H1 (cell line): ENCODE data around the gene GIT1. TPM values are rescaled to one million over a fixed set of nuclear protein-coding genes. Genes with fewer than 3 reads are reported as not detected.

Experiments used
- BRCA1 ChIP-seq: IDR thresholded peaks from 2 replicates; pipeline ENCODE4 v1.6.1; 2012; ENCODE audit warnings: low read depth, low read length, improper control_type of control experiment
- EZH2 ChIP-seq: fragments of 200-600 bp; sonication (generic); IDR thresholded peaks from 2 replicates; pipeline ENCODE4 v1.7.1; 2012; ENCODE audit warnings: low read depth, mild to moderate bottlenecking, moderate library complexity, low read length, inconsistent platforms; ENCODE audit not compliant: severe bottlenecking
- FOSL1 ChIP-seq: IDR thresholded peaks from 2 replicates; pipeline ENCODE4 v1.6.1; 2011; ENCODE audit warnings: mild to moderate bottlenecking, low read depth, low read length, moderate library complexity; ENCODE audit not compliant: insufficient read depth
- HDAC6 ChIP-seq: IDR thresholded peaks from one replicate; pipeline ENCODE4 v1.7.1; 2012; ENCODE audit warnings: low read depth, mild to moderate bottlenecking, inconsistent platforms, low read length, moderate library complexity
- MAFK ChIP-seq: IDR thresholded peaks from 2 replicates; pipeline ENCODE4 v1.6.1; 2012; ENCODE audit warnings: low read depth, mild to moderate bottlenecking, improper control_type of control experiment, low read length
- POLR2AphosphoS5 ChIP-seq: IDR thresholded peaks from 2 replicates; pipeline ENCODE4 v1.6.1; 2011; ENCODE audit warnings: low read depth, low read length
- SIRT6 ChIP-seq: IDR thresholded peaks from one replicate; pipeline ENCODE4 v1.7.1; 2012; ENCODE audit warnings: low read length, inconsistent platforms
- polyA plus RNA-seq, 7 experiments: library from polyadenylated mRNA; depleted of rRNA in 3 of 7; stranded (reverse) in 5 of 7; unstranded in 2 of 7; fragments of >200 nt in 5 of 7; fragments of 200-250 nt in 2 of 7; gene quantifications; 1 replicate in 5 of 7; 2 replicates in 1 of 7; 4 replicates in 1 of 7; pipeline versions ENCODE4 v1.2.1 to v1.2.3, GENCODE V29; 2011 to 2013; ENCODE audit warnings: missing spikeins in 2 of 7, mixed read lengths in 2 of 7
- total RNA-seq: library from RNA; stranded (reverse); fragmentation: NEBNext Ultra II Directional; extraction: Animal tissue kit (Norgen Biotek cat#: 25700); gene quantifications from 2 replicates; pipeline ENCODE4 v1.2.1, GENCODE V29; 2021
- TF ChIP-seq, protein P1 (sequence below): fragments of 300-600 bp; sonication (generic); IDR thresholded peaks from 2 replicates; pipeline ENCODE4 v1.7.1; 2012; ENCODE audit warnings: low read length, moderate library complexity, mild to moderate bottlenecking, inconsistent platforms; ENCODE audit not compliant: insufficient replicate concordance
- TF ChIP-seq, protein P2 (sequence below): IDR thresholded peaks from 2 replicates; pipeline ENCODE4 v1.6.1; 2011; ENCODE audit warnings: low read length, improper control_type of control experiment

The GIT1 gene
- total and polyA plus RNA-seq, 2 of the 8 experiments (the other 6 are each of a cell fraction or from before 2014, with no cell fraction given), result 62.4 to 63.0 TPM

DNA sequence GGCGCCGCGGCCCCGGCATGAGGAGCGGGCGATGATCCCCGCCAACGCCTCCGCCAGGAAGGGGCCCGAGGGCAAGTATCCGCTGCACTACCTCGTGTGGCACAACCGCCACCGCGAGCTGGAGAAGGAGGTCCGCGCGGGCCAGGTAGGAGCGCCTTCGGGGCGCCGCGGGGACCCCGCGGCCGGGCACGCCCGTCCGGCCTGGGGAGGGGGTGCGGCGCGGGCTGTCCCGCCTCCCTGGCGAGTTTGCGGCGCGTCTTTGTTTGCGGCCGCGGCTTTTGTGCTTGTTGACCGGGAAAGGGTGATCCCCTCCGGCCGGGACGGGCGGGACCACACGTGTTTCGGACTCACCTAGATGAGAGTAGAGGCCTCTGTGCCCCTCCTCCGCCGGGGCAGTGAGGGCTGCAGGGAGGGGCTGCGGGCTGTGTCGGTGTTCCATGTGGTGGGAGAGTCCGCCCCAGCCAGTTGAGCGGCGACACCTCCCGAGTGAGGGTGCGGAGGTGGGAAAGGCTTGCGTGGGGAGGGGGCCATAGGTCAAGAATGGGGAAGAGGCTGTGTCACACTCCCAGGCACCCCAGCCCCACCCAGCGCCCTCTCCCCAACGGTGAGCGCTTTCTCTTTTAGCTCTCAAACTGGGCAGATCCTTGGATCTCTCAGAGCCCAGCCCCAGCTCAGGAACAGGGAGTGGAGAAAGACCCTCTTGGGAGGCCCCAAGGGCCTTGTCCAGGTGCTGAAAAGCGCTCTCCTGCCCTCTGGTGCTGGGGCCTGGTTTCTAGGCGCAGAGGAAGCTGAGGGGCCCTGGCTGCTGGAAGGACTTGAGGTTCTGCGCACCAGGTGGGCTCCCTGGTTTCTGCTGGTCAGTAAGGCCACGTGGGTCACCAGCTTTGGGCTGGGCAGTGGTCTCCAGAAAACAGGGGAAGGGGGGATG is 4.4 kb upstream of the GIT1 start (continued):
- TF ChIP-seq, protein P1, sequence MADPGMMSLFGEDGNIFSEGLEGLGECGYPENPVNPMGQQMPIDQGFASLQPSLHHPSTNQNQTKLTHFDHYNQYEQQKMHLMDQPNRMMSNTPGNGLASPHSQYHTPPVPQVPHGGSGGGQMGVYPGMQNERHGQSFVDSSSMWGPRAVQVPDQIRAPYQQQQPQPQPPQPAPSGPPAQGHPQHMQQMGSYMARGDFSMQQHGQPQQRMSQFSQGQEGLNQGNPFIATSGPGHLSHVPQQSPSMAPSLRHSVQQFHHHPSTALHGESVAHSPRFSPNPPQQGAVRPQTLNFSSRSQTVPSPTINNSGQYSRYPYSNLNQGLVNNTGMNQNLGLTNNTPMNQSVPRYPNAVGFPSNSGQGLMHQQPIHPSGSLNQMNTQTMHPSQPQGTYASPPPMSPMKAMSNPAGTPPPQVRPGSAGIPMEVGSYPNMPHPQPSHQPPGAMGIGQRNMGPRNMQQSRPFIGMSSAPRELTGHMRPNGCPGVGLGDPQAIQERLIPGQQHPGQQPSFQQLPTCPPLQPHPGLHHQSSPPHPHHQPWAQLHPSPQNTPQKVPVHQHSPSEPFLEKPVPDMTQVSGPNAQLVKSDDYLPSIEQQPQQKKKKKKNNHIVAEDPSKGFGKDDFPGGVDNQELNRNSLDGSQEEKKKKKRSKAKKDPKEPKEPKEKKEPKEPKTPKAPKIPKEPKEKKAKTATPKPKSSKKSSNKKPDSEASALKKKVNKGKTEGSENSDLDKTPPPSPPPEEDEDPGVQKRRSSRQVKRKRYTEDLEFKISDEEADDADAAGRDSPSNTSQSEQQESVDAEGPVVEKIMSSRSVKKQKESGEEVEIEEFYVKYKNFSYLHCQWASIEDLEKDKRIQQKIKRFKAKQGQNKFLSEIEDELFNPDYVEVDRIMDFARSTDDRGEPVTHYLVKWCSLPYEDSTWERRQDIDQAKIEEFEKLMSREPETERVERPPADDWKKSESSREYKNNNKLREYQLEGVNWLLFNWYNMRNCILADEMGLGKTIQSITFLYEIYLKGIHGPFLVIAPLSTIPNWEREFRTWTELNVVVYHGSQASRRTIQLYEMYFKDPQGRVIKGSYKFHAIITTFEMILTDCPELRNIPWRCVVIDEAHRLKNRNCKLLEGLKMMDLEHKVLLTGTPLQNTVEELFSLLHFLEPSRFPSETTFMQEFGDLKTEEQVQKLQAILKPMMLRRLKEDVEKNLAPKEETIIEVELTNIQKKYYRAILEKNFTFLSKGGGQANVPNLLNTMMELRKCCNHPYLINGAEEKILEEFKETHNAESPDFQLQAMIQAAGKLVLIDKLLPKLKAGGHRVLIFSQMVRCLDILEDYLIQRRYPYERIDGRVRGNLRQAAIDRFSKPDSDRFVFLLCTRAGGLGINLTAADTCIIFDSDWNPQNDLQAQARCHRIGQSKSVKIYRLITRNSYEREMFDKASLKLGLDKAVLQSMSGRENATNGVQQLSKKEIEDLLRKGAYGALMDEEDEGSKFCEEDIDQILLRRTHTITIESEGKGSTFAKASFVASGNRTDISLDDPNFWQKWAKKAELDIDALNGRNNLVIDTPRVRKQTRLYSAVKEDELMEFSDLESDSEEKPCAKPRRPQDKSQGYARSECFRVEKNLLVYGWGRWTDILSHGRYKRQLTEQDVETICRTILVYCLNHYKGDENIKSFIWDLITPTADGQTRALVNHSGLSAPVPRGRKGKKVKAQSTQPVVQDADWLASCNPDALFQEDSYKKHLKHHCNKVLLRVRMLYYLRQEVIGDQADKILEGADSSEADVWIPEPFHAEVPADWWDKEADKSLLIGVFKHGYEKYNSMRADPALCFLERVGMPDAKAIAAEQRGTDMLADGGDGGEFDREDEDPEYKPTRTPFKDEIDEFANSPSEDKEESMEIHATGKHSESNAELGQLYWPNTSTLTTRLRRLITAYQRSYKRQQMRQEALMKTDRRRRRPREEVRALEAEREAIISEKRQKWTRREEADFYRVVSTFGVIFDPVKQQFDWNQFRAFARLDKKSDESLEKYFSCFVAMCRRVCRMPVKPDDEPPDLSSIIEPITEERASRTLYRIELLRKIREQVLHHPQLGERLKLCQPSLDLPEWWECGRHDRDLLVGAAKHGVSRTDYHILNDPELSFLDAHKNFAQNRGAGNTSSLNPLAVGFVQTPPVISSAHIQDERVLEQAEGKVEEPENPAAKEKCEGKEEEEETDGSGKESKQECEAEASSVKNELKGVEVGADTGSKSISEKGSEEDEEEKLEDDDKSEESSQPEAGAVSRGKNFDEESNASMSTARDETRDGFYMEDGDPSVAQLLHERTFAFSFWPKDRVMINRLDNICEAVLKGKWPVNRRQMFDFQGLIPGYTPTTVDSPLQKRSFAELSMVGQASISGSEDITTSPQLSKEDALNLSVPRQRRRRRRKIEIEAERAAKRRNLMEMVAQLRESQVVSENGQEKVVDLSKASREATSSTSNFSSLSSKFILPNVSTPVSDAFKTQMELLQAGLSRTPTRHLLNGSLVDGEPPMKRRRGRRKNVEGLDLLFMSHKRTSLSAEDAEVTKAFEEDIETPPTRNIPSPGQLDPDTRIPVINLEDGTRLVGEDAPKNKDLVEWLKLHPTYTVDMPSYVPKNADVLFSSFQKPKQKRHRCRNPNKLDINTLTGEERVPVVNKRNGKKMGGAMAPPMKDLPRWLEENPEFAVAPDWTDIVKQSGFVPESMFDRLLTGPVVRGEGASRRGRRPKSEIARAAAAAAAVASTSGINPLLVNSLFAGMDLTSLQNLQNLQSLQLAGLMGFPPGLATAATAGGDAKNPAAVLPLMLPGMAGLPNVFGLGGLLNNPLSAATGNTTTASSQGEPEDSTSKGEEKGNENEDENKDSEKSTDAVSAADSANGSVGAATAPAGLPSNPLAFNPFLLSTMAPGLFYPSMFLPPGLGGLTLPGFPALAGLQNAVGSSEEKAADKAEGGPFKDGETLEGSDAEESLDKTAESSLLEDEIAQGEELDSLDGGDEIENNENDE, result no peak
- TF ChIP-seq SIRT6 (no peak), FOSL1 (no peak), MAFK (no peak), POLR2AphosphoS5 (no peak), EZH2 (peak; percentile 29), BRCA1 (no peak), HDAC6 (no peak)
- TF ChIP-seq, protein P2, sequence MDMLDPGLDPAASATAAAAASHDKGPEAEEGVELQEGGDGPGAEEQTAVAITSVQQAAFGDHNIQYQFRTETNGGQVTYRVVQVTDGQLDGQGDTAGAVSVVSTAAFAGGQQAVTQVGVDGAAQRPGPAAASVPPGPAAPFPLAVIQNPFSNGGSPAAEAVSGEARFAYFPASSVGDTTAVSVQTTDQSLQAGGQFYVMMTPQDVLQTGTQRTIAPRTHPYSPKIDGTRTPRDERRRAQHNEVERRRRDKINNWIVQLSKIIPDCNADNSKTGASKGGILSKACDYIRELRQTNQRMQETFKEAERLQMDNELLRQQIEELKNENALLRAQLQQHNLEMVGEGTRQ, result no peak
